DOHH2 (cell line): Measurements from ENCODE around the gene EPHB2.

Experiments
- CTCF ChIP-seq: fragments of 200-600 bp; sonication (generic); IDR thresholded peaks from one replicate; pipeline ENCODE4 v1.5.1; 2014; ENCODE audit warnings: antibody characterized with exemption, mild to moderate bottlenecking, low read depth, low read length; ENCODE audit not compliant: poor library complexity, severe bottlenecking
- EZH2phosphoT487 ChIP-seq: fragments of 200-600 bp; sonication (generic); IDR thresholded peaks from 2 replicates; pipeline ENCODE4 v1.6.1; 2017; ENCODE audit warnings: borderline replicate concordance, mild to moderate bottlenecking, antibody characterized with exemption, low read length, moderate library complexity, mixed read lengths

GRCh38 chr1:22906968-22907367 is 196.3 kb downstream of the EPHB2 start:
- TF ChIP-seq EZH2phosphoT487 (no peak), CTCF (no peak)
